Spleen (tissue), 11 donors: ENCODE results near the gene SLC25A31. TPM values are rescaled to one million over a fixed set of nuclear protein-coding genes. Genes with fewer than 3 reads are reported as not detected.

Experiments
- DNase-seq: peaks from one replicate; pipeline ENCODE4 v3.0.0-alpha.2; 2020
- H3K27ac ChIP-seq, 8 donors: fragments of 200-600 bp; sonication (generic) in 7 of 8; 1 replicate in 4 of 8; 2 replicates in 4 of 8; pipeline versions ENCODE4 v1.5.0 to v1.8.0; 2016 to 2021; ENCODE audit warnings: inconsistent platforms in 4 of 8, mild to moderate bottlenecking in 4 of 8, moderate library complexity in 1 of 8
- H3K27me3 ChIP-seq, 7 donors: fragments of 200-600 bp; sonication (generic) in 6 of 7; replicated peaks in 1 of 7; 1 replicate in 4 of 7; 2 replicates in 3 of 7; pipeline versions ENCODE4 v1.5.0 to v1.8.0; 2016 to 2021; ENCODE audit warnings: inconsistent platforms in 3 of 7, mild to moderate bottlenecking in 1 of 7
- H3K36me3 ChIP-seq, 6 donors: fragments of 200-600 bp; sonication (generic) in 5 of 6; 1 replicate in 4 of 6; 2 replicates in 2 of 6; pipeline versions ENCODE4 v1.5.0 to v1.8.0; 2016 to 2021; ENCODE audit warnings: inconsistent platforms in 2 of 6
- H3K4me1 ChIP-seq, 6 donors: fragments of 200-600 bp; sonication (generic) in 5 of 6; 1 replicate in 3 of 6; 2 replicates in 3 of 6; pipeline versions ENCODE4 v1.5.0 to v1.8.0; 2016 to 2021; ENCODE audit warnings: inconsistent platforms in 3 of 6
- H3K4me3 ChIP-seq, 8 donors: fragments of 200-600 bp; sonication (generic) in 7 of 8; 1 replicate in 4 of 8; 2 replicates in 4 of 8; pipeline versions ENCODE4 v1.5.0 to v1.8.0; 2016 to 2021; ENCODE audit warnings: inconsistent platforms in 4 of 8, mild to moderate bottlenecking in 4 of 8, moderate library complexity in 2 of 8
- H3K9me3 ChIP-seq, 8 donors: fragments of 200-600 bp; sonication (generic) in 7 of 8; 1 replicate in 4 of 8; 2 replicates in 4 of 8; pipeline versions ENCODE4 v1.5.0 to v1.8.0; 2016 to 2021; ENCODE audit warnings: inconsistent platforms in 4 of 8
- CTCF ChIP-seq, 11 experiments: fragments of 200-600 bp in 7 of 11; fragments of 450-650 bp in 4 of 11; sonication (generic) in 4 of 11; IDR thresholded peaks in 8 of 11; conservative IDR thresholded peaks in 3 of 11; 1 replicate in 7 of 11; 2 replicates in 4 of 11; pipeline versions ENCODE4 v1.4.0 to v1.8.0; 2016 to 2021; ENCODE audit warnings: antibody characterized with exemption in 11 of 11, inconsistent platforms in 4 of 11, mild to moderate bottlenecking in 1 of 11
- POLR2A ChIP-seq, 3 donors: fragments of 450-650 bp; IDR thresholded peaks; one replicate each; pipeline ENCODE4 v1.5.1; 2017; ENCODE audit warnings: antibody characterized with exemption in 3 of 3, mild to moderate bottlenecking in 1 of 3
- POLR2AphosphoS5 ChIP-seq, 3 donors: sonication (generic); formaldehyde crosslinking; IDR thresholded peaks; one replicate each; pipeline ENCODE4 v1.5.1; 2017; ENCODE audit warnings: antibody characterized with exemption in 3 of 3
- WGBS, 5 donors: extraction: QIAGEN DNeasy Blood & Tissue Kit in 3 of 5; methylation state at CpG; one replicate each; pipeline versions ENCODE4 v1.1.5 to v1.1.7; 2013 to 2018; 5-methylcytosine and 5-hydroxymethylcytosine counted together
- intact Hi-C: fragments of 100-400 bp; cut with DNase I; formaldehyde crosslinking; loops from one replicate; pipeline ENCODE4 v1.15.0; 2023; ENCODE audit warnings: low total_unique reads
- polyA plus RNA-seq, 3 donors: library from polyadenylated mRNA; stranded (reverse); fragments of 200-250 nt; gene quantifications; one replicate each; pipeline ENCODE4 v1.2.1, GENCODE V29; 2013
- total RNA-seq, 7 donors: library from RNA; depleted of rRNA in 3 of 7; stranded (reverse); fragments of >200 nt in 3 of 7; fragmentation: NEBNext Ultra II Directional in 4 of 7; extraction: Animal tissue kit (Norgen Biotek cat#: 25700) in 4 of 7; gene quantifications; one replicate each; pipeline versions ENCODE4 v1.1.0 to v1.2.1, GENCODE V29; 2016 to 2021
- donor health status: healthy with polysubstance abuse.
- donor health status: DM: no; HTN: no; CAD: no; lungs with moderate emphysema.
- donor health status: DM: no; HTN: no; CAD: no.
- donor health status: Bipolar disorder and iron deficiency.
- donor health status: healthy.
- donor health status: DM: no; HTN: no; CAD: no.
- donor health status: DM: yes; HTN: yes; CAD: no.

Gene SLC25A31
- total and polyA plus RNA-seq, 10 donors, result 0.07 TPM; not detected in 9

- Histone ChIP-seq H3K4me3 (no peak overlapping the region), H3K9me3 (peaks cover 0 to 17% (median 4%) of the 10 kb centered on the region in 8 donors), H3K36me3 (no peaks in the 10 kb centered on the region), H3K4me1 (no peaks in the 10 kb centered on the region), H3K27me3 (no peaks in the 10 kb centered on the region), H3K27ac (no peak overlapping the region)
- WGBS, 5 donors, result 72 to 87% (median 80%) methylated on average over 3 of the region's 3 CpGs
- intact Hi-C loops, result no loop called here
- TF ChIP-seq POLR2AphosphoS5 (IDR thresholded peaks at IDR 0.05) (no peak), POLR2A (IDR thresholded peaks at IDR 0.05) (no peak), CTCF (IDR thresholded peaks at IDR 0.05 in 8 of 11, conservative IDR thresholded peaks at IDR 0.05 in 3 of 11) (no peak)
- no peak for DNase-seq
These were observed 29.7 kb downstream of the SLC25A31 start for GRCh38 chr4:127759893-127760292.

GRCh38 chr4:127771535-127772275 lies 41.5 kb downstream of the SLC25A31 start:
- 61 to 75% (median 66%) methylated on average over 4 of the region's 4 CpGs for WGBS, 5 donors
- no peak for TF ChIP-seq POLR2A (IDR thresholded peaks at IDR 0.05)
- TF ChIP-seq CTCF (IDR thresholded peaks at IDR 0.05 in 8 of 11, conservative IDR thresholded peaks at IDR 0.05 in 3 of 11), result no peak
- TF ChIP-seq POLR2AphosphoS5 (IDR thresholded peaks at IDR 0.05), result no peak
- intact Hi-C loops, result no loop called here
- DNase-seq, result no peak
- H3K36me3 ChIP-seq, result no peaks in the 10 kb centered on the region
- H3K9me3 ChIP-seq, result no peaks in the 10 kb centered on the region
- no peaks in the 10 kb centered on the region for H3K4me1 ChIP-seq
- no peak overlapping the region for H3K4me3 ChIP-seq
- peaks cover 0 to 15% (median 0%) of the 10 kb centered on the region in 7 donors for H3K27me3 ChIP-seq
- H3K27ac ChIP-seq, result no peak overlapping the region

- Histone ChIP-seq H3K27ac (no peak overlapping the region), H3K36me3 (no peaks in the 10 kb centered on the region), H3K4me3 (no peak overlapping the region), H3K27me3 (peaks cover 0 to 28% (median 0%) of the 10 kb centered on the region in 7 donors), H3K4me1 (no peaks in the 10 kb centered on the region), H3K9me3 (no peaks in the 10 kb centered on the region)
- TF ChIP-seq POLR2AphosphoS5 (IDR thresholded peaks at IDR 0.05), result no peak
- TF ChIP-seq POLR2A (IDR thresholded peaks at IDR 0.05), result no peak
- TF ChIP-seq CTCF (IDR thresholded peaks at IDR 0.05 in 8 of 11, conservative IDR thresholded peaks at IDR 0.05 in 3 of 11), result no peak
- intact Hi-C loops, result no loop called here
- no peak for DNase-seq
- 88 to 93% (median 91%) methylated on average over 10 of the region's 10 CpGs for WGBS, 5 donors
These were observed 42.8 kb downstream of the SLC25A31 start for GRCh38 chr4:127772769-127773671.

- WGBS, 5 donors, result 84 to 98% (median 95%) methylated on average over 4 of the region's 4 CpGs
- TF ChIP-seq POLR2AphosphoS5 (IDR thresholded peaks at IDR 0.05) (no peak), POLR2A (IDR thresholded peaks at IDR 0.05) (no peak), CTCF (IDR thresholded peaks at IDR 0.05 in 8 of 11, conservative IDR thresholded peaks at IDR 0.05 in 3 of 11) (no peak)
- intact Hi-C loops, result no loop called here
- Histone ChIP-seq H3K4me1 (peaks cover 0 to 1% (median 0%) of the 10 kb centered on the region in 6 donors), H3K9me3 (no peaks in the 10 kb centered on the region), H3K36me3 (no peaks in the 10 kb centered on the region), H3K4me3 (no peak overlapping the region), H3K27me3 (peaks cover 0 to 56% (median 3%) of the 10 kb centered on the region in 7 donors), H3K27ac (no peak overlapping the region)
- no peak for DNase-seq
These were observed 45.6 kb downstream of the SLC25A31 start for GRCh38 chr4:127775843-127776242.
